ENCODE measurements around the gene HUNK. TPM values are rescaled to one million over a fixed set of nuclear protein-coding genes. Genes with fewer than 3 reads are reported as not detected.
A peak's percentile ranks its signal among the peaks of the same experiment; 100 is the strongest.

The HUNK gene
- 2.8 and 3.1 TPM in 2 replicates for total RNA-seq

DNA sequence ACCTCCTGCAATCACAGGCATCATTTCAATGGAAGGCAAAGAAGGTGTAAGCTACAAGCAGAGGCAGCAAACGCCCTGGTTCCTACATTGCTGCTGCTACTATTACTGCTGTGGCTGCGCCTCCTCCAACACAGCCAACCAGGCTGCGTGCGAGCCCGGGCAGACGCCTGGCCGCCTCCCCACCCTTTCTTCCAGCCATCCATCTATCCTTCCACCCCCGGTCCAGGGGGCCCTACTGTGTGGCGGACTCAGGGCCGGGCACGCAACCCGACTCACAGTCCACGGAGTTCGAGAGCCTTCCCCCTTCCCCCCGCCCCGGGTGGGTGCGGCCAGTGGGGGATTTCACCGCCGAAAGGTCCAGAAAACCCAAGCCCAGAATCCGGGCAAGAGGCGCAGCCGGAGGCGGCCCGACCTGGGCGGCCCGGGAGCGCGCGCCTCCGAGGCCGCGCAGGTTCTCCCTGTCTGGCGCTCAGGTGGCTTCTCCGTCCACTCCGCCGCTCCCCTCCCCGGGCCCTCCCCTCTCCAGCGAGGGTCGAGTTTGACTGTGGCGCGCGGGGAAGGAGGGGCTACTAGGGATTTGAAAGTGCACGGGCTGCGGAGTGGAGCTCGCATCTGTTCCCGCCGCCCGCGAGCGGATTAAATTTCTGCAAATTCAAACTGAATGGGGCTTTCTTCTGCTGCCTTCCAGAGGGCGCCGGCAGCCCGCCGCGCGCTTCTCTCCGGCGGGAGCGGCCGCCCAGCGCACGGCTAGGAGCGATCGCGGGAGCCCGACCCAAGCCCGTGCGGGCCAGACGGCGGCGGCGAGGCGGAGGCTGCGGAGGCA is at the start of gene HUNK:
Gene HUNK (plus strand): TSS at position 569 of the 823 bp plus-strand sequence. CDS start 655 bp downstream, outside the sequence.
- Histone ChIP-seq H3K36me3 (ENCODE audit: control insufficient read depth, insufficient read depth, low read length) (no peaks in the 10 kb centered on the region), H3K4me3 (ENCODE audit: low read depth, low read length) (peak within 1 kb of the TSS; percentile 50), H3K27me3 (ENCODE audit: control insufficient read depth, insufficient read depth, low read length) (peaks cover 42% of the 10 kb centered on the region)
- no peak for DNase-seq (ENCODE audit: low read depth)
- TF ChIP-seq, protein P1, sequence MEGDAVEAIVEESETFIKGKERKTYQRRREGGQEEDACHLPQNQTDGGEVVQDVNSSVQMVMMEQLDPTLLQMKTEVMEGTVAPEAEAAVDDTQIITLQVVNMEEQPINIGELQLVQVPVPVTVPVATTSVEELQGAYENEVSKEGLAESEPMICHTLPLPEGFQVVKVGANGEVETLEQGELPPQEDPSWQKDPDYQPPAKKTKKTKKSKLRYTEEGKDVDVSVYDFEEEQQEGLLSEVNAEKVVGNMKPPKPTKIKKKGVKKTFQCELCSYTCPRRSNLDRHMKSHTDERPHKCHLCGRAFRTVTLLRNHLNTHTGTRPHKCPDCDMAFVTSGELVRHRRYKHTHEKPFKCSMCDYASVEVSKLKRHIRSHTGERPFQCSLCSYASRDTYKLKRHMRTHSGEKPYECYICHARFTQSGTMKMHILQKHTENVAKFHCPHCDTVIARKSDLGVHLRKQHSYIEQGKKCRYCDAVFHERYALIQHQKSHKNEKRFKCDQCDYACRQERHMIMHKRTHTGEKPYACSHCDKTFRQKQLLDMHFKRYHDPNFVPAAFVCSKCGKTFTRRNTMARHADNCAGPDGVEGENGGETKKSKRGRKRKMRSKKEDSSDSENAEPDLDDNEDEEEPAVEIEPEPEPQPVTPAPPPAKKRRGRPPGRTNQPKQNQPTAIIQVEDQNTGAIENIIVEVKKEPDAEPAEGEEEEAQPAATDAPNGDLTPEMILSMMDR (IDR thresholded peaks at IDR 0.05; ENCODE audit: insufficient read depth, low read length, poor library complexity, severe bottlenecking), result no peak

DNA sequence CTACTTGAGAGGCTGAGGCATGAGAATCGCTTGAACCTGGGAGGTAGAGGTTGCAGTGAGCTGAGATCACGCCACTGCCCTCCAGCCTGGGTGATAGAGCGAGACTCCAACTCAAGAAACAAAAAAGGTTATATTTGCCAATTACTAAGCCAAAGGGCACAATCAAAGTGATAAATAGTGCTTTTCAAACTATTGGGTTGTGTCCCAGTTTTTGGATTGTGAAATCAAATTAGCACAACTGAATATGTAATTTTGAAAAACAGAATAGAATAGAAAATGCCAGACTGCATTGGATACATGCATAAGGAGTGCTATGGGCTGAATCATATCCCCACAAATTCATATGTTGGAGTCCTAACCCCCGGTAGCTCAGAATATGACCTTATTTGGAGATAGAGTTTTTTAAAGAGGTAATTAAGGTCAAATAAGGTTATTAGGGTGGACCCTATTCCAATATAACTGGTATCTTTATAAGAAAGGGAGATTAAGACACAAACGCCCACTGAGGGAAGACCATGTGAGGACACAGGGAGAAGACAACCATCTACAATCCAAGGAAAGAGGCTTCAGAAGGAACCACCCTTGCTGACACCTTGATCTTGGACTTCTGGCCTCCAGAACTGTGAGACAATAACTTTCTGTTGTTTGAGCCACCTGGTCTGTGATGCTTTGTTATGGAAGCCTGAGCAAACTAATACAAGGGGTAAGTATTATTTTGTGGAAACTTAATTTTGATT is 42.9 kb upstream of the HUNK start:
- H3K27me3 ChIP-seq (ENCODE audit: control insufficient read depth, insufficient read depth, low read length), result no peaks in the 10 kb centered on the region

DNA sequence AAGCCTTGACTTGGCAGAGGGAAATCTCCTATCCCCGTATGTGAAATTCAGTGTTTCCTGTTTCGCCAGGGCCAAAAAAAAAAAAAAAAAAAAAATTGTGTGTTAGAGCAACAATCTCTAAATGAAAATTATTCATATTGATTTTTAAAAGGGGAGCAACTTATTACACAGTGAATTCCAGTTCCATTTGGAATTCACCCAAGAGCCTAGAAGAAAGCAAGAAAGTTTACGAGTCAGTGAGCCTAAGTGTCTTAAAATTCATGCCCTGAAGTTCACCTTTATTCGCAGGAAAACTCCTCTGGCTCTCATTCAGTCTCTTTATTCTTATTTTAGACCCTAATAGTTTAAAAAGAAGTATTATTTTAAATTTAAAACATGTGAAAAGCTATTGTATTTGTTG is 42.1 kb upstream of the HUNK start:
- TF ChIP-seq, protein P1 (IDR thresholded peaks at IDR 0.05; ENCODE audit: insufficient read depth, low read length, poor library complexity, severe bottlenecking), result no peak

More for the DNA sequence above, 42.9 kb upstream of the HUNK start:
- DNase-seq (ENCODE audit: low read depth), result no peak
- no peak overlapping the region for H3K4me3 ChIP-seq (ENCODE audit: low read depth, low read length)
- no peaks in the 10 kb centered on the region for H3K36me3 ChIP-seq (ENCODE audit: control insufficient read depth, insufficient read depth, low read length)
- TF ChIP-seq, protein P1 (IDR thresholded peaks at IDR 0.05; ENCODE audit: insufficient read depth, low read length, poor library complexity, severe bottlenecking), result no peak

DNA sequence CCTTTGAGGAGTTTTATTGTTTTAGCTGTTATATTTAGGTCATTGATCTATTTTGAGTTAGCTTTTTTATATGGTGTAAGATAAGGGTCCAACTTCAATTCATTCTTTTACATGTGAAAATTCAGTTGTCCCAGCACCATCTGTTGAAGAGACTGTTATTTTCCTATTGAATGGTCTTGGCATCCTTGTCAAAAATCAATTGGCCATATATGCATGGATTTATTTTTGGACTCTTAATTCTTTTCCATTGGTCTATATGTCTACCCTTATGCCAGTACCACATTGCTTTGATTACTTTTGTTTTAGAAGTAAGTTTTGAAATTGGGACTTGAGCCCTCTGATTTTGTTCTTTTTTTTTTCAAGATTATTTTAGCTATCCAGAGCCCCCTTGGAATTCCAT is 35.8 kb upstream of the HUNK start:
- H3K36me3 ChIP-seq (ENCODE audit: control insufficient read depth, insufficient read depth, low read length), result no peaks in the 10 kb centered on the region
- TF ChIP-seq, protein P1 (IDR thresholded peaks at IDR 0.05; ENCODE audit: insufficient read depth, low read length, poor library complexity, severe bottlenecking), result no peak
- no peak for DNase-seq (ENCODE audit: low read depth)
- H3K4me3 ChIP-seq (ENCODE audit: low read depth, low read length), result no peak overlapping the region
- H3K27me3 ChIP-seq (ENCODE audit: control insufficient read depth, insufficient read depth, low read length), result no peaks in the 10 kb centered on the region

More for the DNA sequence above, 42.1 kb upstream of the HUNK start:
- no peak for DNase-seq (ENCODE audit: low read depth)
- Histone ChIP-seq H3K4me3 (ENCODE audit: low read depth, low read length) (no peak overlapping the region), H3K27me3 (ENCODE audit: control insufficient read depth, insufficient read depth, low read length) (no peaks in the 10 kb centered on the region), H3K36me3 (ENCODE audit: control insufficient read depth, insufficient read depth, low read length) (no peaks in the 10 kb centered on the region)

DNA sequence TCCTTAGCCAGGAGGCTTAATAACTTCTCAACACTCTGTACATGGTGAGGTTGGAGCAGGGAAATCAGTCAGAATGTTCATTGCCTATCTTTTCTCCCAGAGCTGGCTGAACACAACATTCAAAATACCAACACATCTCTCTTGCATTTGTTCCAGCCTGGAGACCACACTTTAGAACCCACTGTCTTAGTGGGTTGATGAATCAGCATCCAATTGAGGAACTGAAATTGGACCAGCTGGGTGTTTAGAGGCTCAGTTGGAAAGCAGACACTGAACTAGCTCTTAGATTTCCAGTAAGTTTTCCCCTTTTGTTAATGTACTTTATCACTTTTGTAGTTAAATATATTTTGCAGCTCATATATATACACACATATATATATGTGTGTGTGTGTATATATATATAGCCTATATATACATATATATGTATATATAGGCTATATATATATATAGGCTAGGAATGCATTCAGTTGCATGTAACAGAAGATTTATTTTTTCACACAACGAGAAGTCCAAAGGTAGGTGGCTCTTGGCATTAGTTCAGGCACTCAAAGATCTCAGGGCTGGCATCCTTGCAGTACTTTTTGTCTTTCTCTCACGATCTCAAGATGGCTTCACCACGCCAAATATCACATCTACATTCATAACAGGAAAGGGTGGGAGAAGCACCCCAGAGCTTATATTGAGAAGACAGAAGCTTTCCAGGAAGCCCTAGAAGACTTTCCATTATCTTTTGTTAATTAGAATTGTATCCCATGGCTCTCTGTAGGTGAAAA is 35.0 kb upstream of the HUNK start:
- no peaks in the 10 kb centered on the region for H3K36me3 ChIP-seq (ENCODE audit: control insufficient read depth, insufficient read depth, low read length)
- no peak overlapping the region for H3K4me3 ChIP-seq (ENCODE audit: low read depth, low read length)
- DNase-seq (ENCODE audit: low read depth), result no peak
- TF ChIP-seq, protein P1 (IDR thresholded peaks at IDR 0.05; ENCODE audit: insufficient read depth, low read length, poor library complexity, severe bottlenecking), result no peak
- no peaks in the 10 kb centered on the region for H3K27me3 ChIP-seq (ENCODE audit: control insufficient read depth, insufficient read depth, low read length)
